Psoas muscle (tissue), 8 donors: ENCODE measurements around the gene MED13L. TPM values are rescaled to one million over a fixed set of nuclear protein-coding genes. Genes with fewer than 3 reads are reported as not detected.

Experiments
- ATAC-seq, 4 donors: fragments of 200-7000 bp; cut with Tn5 transposase; one replicate each; pipeline ENCODE4 v1.9.1; 2020; ENCODE audit warnings: moderate library complexity in 3 of 4, mild to moderate bottlenecking in 2 of 4
- DNase-seq, 2 donors: peaks; one replicate each; pipeline ENCODE4 v3.0.0-alpha.2; 2020
- H3K27ac ChIP-seq: fragments of 200-600 bp; one replicate; pipeline ENCODE4 v1.8.0; 2022
- H3K27me3 ChIP-seq, 3 donors: fragments of 200-600 bp in 1 of 3; one replicate each; pipeline versions ENCODE4 v1.6.1 to v1.8.0; 2013 to 2022; ENCODE audit warnings: low read length in 2 of 3, mild to moderate bottlenecking in 2 of 3, moderate library complexity in 1 of 3; ENCODE audit not compliant: insufficient read depth in 3 of 3
- H3K36me3 ChIP-seq, 2 donors: fragments of 200-600 bp in 1 of 2; one replicate each; pipeline versions ENCODE4 v1.6.1 to v1.8.0; 2013 to 2022; ENCODE audit warnings: low read depth in 1 of 2, mild to moderate bottlenecking in 1 of 2, moderate library complexity in 1 of 2; ENCODE audit not compliant: insufficient read depth in 1 of 2
- H3K4me1 ChIP-seq: fragments of 200-600 bp; one replicate; pipeline ENCODE4 v1.8.0; 2022
- H3K4me3 ChIP-seq: fragments of 200-600 bp; one replicate; pipeline ENCODE4 v1.8.0; 2022; ENCODE audit warnings: mild to moderate bottlenecking
- H3K9me3 ChIP-seq: fragments of 200-600 bp; one replicate; pipeline ENCODE4 v1.8.0; 2022
- WGBS, 3 donors: extraction: QIAGEN DNeasy Blood & Tissue Kit; methylation state at CpG; one replicate each; pipeline versions ENCODE4 v1.1.6 to v1.1.7; 2013; 5-methylcytosine and 5-hydroxymethylcytosine counted together
- intact Hi-C, 2 donors: fragments of 100-400 bp; cut with DNase I; formaldehyde crosslinking; loops; one replicate each; pipeline versions ENCODE4 v1.11.0 to v1.14.2; 2022
- polyA plus RNA-seq, 3 donors: library from polyadenylated mRNA; stranded (reverse); fragments of 200-250 nt; gene quantifications; one replicate each; pipeline ENCODE4 v1.2.3, GENCODE V29; 2013
- total RNA-seq, 4 donors: library from RNA; stranded (reverse); fragmentation: NEBNext Ultra II Directional in 2 of 4; extraction: Animal tissue kit (Norgen Biotek cat#: 25700) in 2 of 4; gene quantifications; one replicate each; pipeline versions ENCODE4 v1.2.1 to v1.2.4, GENCODE V29; 2021 to 2023
- TF ChIP-seq, protein P1 (sequence below): fragments of 200-600 bp; IDR thresholded peaks from one replicate; pipeline ENCODE4 v1.8.0; 2022; ENCODE audit warnings: antibody characterized with exemption
- donor health status: healthy with polysubstance abuse.
- donor health status: DM: no; HTN: no; CAD: no; lungs with moderate emphysema.
- donor health status: Bipolar disorder and iron deficiency.
- donor health status: healthy.
- donor health status: DM: yes; HTN: yes; CAD: no.
- donor health status: DM: no; HTN: no; CAD: no.
- donor health status: DM: no; HTN: no; CAD: no.
- donor health status: DM: yes; HTN: yes; CAD: no.

The MED13L gene
- total and polyA plus RNA-seq, 7 donors = 8.9 to 90.5 (median 72.5) TPM

GRCh38 chr12:116026346-116026745 lies 251.1 kb downstream of the MED13L start:
- intact Hi-C loops = no loop called here
- Histone ChIP-seq H3K4me3 (no peak overlapping the region), H3K36me3 (no peaks in the 10 kb centered on the region), H3K27me3 (no peaks in the 10 kb centered on the region), H3K9me3 (no peaks in the 10 kb centered on the region), H3K27ac (no peak overlapping the region), H3K4me1 (peaks cover 40% of the 10 kb centered on the region)
- TF ChIP-seq, protein P1, sequence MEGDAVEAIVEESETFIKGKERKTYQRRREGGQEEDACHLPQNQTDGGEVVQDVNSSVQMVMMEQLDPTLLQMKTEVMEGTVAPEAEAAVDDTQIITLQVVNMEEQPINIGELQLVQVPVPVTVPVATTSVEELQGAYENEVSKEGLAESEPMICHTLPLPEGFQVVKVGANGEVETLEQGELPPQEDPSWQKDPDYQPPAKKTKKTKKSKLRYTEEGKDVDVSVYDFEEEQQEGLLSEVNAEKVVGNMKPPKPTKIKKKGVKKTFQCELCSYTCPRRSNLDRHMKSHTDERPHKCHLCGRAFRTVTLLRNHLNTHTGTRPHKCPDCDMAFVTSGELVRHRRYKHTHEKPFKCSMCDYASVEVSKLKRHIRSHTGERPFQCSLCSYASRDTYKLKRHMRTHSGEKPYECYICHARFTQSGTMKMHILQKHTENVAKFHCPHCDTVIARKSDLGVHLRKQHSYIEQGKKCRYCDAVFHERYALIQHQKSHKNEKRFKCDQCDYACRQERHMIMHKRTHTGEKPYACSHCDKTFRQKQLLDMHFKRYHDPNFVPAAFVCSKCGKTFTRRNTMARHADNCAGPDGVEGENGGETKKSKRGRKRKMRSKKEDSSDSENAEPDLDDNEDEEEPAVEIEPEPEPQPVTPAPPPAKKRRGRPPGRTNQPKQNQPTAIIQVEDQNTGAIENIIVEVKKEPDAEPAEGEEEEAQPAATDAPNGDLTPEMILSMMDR = no peak
- no peak for ATAC-seq
- no peak for DNase-seq

DNA sequence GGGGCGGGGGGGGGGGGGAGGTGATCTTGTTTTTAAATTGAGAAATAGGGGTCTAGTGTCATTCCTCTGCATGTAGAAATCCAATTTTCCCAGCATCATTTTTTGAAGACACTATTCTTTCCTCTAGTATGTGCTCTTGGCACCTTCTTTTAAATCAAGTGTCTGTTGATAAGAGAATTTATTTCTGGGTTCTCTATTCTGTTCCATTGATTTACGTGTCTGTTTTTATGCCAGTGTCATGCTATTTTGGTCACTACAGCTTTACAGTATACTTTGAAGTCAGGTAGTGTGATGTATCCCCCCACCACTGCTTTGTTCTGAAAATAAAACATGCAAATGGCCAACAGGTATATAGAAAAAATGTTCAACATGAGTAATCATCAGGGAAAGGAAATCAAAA lies 252.7 kb downstream of the MED13L start:
- intact Hi-C loops = no loop called here
- no peak for ATAC-seq
- no peaks in the 10 kb centered on the region for H3K9me3 ChIP-seq
- H3K36me3 ChIP-seq = peaks cover 0 to under 1% of the 10 kb centered on the region in 2 donors
- DNase-seq = no peak
- whole genome bisulfite sequencing, 3 donors = 48 to 62% (median 49%) methylated on average over 2 of the region's 2 CpGs
- peaks cover 40% of the 10 kb centered on the region for H3K4me1 ChIP-seq
- H3K27me3 ChIP-seq = no peaks in the 10 kb centered on the region
- TF ChIP-seq, protein P1 = no peak
- no peak overlapping the region for H3K4me3 ChIP-seq
- H3K27ac ChIP-seq = no peak overlapping the region

- intact Hi-C loops = loop anchor here (5.0 kb wide), 1 partner anchor 218 kb away; no protein-coding TSS in a partner anchor
- no peak for ATAC-seq
- TF ChIP-seq, protein P1 = no peak
These were observed 258.1 kb downstream of the MED13L start for GRCh38 chr12:116019415-116019814.

GRCh38 chr12:116018282-116018681 lies 259.2 kb downstream of the MED13L start:
- Histone ChIP-seq H3K4me3 (no peak overlapping the region), H3K27ac (peak overlapping the region; percentile 1), H3K27me3 (no peaks in the 10 kb centered on the region), H3K4me1 (peaks cover 38% of the 10 kb centered on the region), H3K36me3 (peaks cover 0 to 27% of the 10 kb centered on the region in 2 donors), H3K9me3 (no peaks in the 10 kb centered on the region)
- intact Hi-C loops = loop anchor here (5.0 kb wide), 1 partner anchor 219 kb away; no protein-coding TSS in a partner anchor
- TF ChIP-seq, protein P1 = no peak
- DNase-seq = no peak
- 6 to 29% (median 13%) methylated on average over 2 of the region's 2 CpGs for WGBS, 3 donors
- ATAC-seq = peak in 1 of 4 donors; percentile 47

More at GRCh38 chr12:116019415-116019814, 258.1 kb downstream of the MED13L start:
- Histone ChIP-seq H3K9me3 (no peaks in the 10 kb centered on the region), H3K36me3 (peaks cover 0 to 18% of the 10 kb centered on the region in 2 donors), H3K4me3 (no peak overlapping the region), H3K27ac (no peak overlapping the region), H3K27me3 (no peaks in the 10 kb centered on the region), H3K4me1 (peaks cover 42% of the 10 kb centered on the region)
- DNase-seq = no peak

- DNase-seq = no peak
- H3K27ac ChIP-seq = peak overlapping the region; percentile 7
- TF ChIP-seq, protein P1 = peak; percentile 56
- intact Hi-C loops = loop anchor here (5.0 kb wide), 1 partner anchor 222 kb away; no protein-coding TSS in a partner anchor
- H3K9me3 ChIP-seq = no peaks in the 10 kb centered on the region
- WGBS, 3 donors = 12 to 20% (median 13%) methylated on average over 1 of the region's 1 CpG
- peaks cover 0 to 52% of the 10 kb centered on the region in 2 donors for H3K36me3 ChIP-seq
- H3K4me1 ChIP-seq = peaks cover 38% of the 10 kb centered on the region
- peak; percentile 66 to 83 (median 78) for ATAC-seq
- H3K27me3 ChIP-seq = no peaks in the 10 kb centered on the region
- H3K4me3 ChIP-seq = no peak overlapping the region
These were observed 262.0 kb downstream of the MED13L start for GRCh38 chr12:116015525-116015924.
